ENCODE results near the gene OR1A2. TPM values are rescaled to one million over a fixed set of nuclear protein-coding genes. Genes with fewer than 3 reads are reported as not detected.
"Not testable (repeated sequence)": the region's sequence is repeated elsewhere in the genome, so short reads cannot be mapped to it uniquely, and the experiment has no call there.

OR1A2 gene
- total RNA-seq, 4 donors from 2014 or later: not detected

- H3K4me3 ChIP-seq, H3K27ac ChIP-seq, H3K9me3 ChIP-seq, H3K36me3 ChIP-seq, H3K4me1 ChIP-seq, H3K27me3 ChIP-seq: not testable (repeated sequence)
- peak in 1 of 2 donors; percentile 9 for DNase-seq (ENCODE audit: low spot score in 2 of 2)
- 9 to 17% methylated on average over 2 of the region's 2 CpGs for WGBS, 2 donors
Observed at GRCh38 chr17:3238685-3239084, 41.4 kb downstream of the OR1A2 start.

- not testable (repeated sequence) for DNase-seq (ENCODE audit: low spot score in 2 of 2); H3K4me1 ChIP-seq; H3K4me3 ChIP-seq; H3K9me3 ChIP-seq; H3K27ac ChIP-seq; H3K36me3 ChIP-seq; H3K27me3 ChIP-seq
- WGBS, 2 donors: 89 to 100% methylated on average over 1 of the region's 1 CpG
Observed at GRCh38 chr17:3241044-3241443, 43.7 kb downstream of the OR1A2 start.

GRCh38 chr17:3244841-3245240, 47.5 kb downstream of the OR1A2 start:
- not testable (repeated sequence) for H3K9me3 ChIP-seq; H3K4me1 ChIP-seq; H3K4me3 ChIP-seq; H3K27me3 ChIP-seq; H3K36me3 ChIP-seq; H3K27ac ChIP-seq; DNase-seq (ENCODE audit: low spot score in 2 of 2)
- WGBS, 2 donors: 26 to 38% methylated on average over 1 of the region's 1 CpG

Other genes starting within 250 kb of the OR1A2 start
- gene OR1D5, start 133.9 kb upstream of the OR1A2 start, total RNA-seq: not detected
- not detected for gene OR1D2, start 93.1 kb upstream of the OR1A2 start, total RNA-seq
- gene OR1G1, start 70.0 kb upstream of the OR1A2 start, total RNA-seq: not detected
- not detected for gene OR1A1, start 10.1 kb downstream of the OR1A2 start, total RNA-seq
- 1 to 10 TPM in 1 of 4 donors, under 1 TPM in 1, not detected in 2; 0.63 to 2.4 TPM for gene OR3A1, start 100.8 kb downstream of the OR1A2 start, total RNA-seq
- 1 to 10 TPM in 1 of 4 donors, not detected in 3; 1.1 TPM for gene OR3A2, start 188.8 kb downstream of the OR1A2 start, total RNA-seq
- not detected for gene OR1E1, start 200.9 kb downstream of the OR1A2 start, total RNA-seq
- not detected for gene OR3A3, start 213.9 kb downstream of the OR1A2 start, total RNA-seq
- gene OR1E2, start 236.3 kb downstream of the OR1A2 start, total RNA-seq: 1 to 10 TPM in 1 of 4 donors, not detected in 3; 1.0 TPM

All from tibial nerve (tissue), 4 donors.